ENCODE data around the gene GPR161. TPM values are rescaled to one million over a fixed set of nuclear protein-coding genes. Genes with fewer than 3 reads are reported as not detected.
"Not testable (repeated sequence)": the region's sequence is repeated elsewhere in the genome, so short reads cannot be mapped to it uniquely, and the experiment has no call there.

The GPR161 gene
- total and polyA plus RNA-seq, 5 donors from 2014 or later: not detected

GRCh38 chr1:168057355-168057754, 79.4 kb downstream of the GPR161 start:
- Histone ChIP-seq H3K36me3 (ENCODE audit: control insufficient read depth, insufficient read depth, low read length) (peaks cover 4% of the 10 kb centered on the region), H3K4me1 (ENCODE audit: control insufficient read depth, insufficient read depth, low read length, poor library complexity, severe bottlenecking) (no peaks in the 10 kb centered on the region), H3K9me3 (ENCODE audit: control insufficient read depth in 2 of 2, low read length in 2 of 2) (no peaks in the 10 kb centered on the region), H3K4me3 (ENCODE audit: low read depth, low read length) (no peak overlapping the region), H3K27me3 (ENCODE audit: control insufficient read depth, insufficient read depth, low read length) (no peaks in the 10 kb centered on the region), H3K27ac (ENCODE audit: insufficient read depth, low read length, poor library complexity, severe bottlenecking) (no peak overlapping the region)
- Mint-ChIP-seq H3K4me3 (no peak overlapping the region), H3K4me1 (peaks cover 0 to 13% (median 7%) of the 10 kb centered on the region in 4 donors), H3K36me3 (peaks cover 12% of the 10 kb centered on the region), H3K27ac (no peak overlapping the region), H3K9me3 (no peaks in the 10 kb centered on the region), H3K27me3 (no peaks in the 10 kb centered on the region)
- ATAC-seq (ENCODE audit: low read depth in 2 of 2) (no peak), DNase-seq (no peak)

GRCh38 chr1:168056152-168056551, 80.6 kb downstream of the GPR161 start:
- not testable (repeated sequence) for H3K4me1 ChIP-seq (ENCODE audit: control insufficient read depth, insufficient read depth, low read length, poor library complexity, severe bottlenecking); H3K36me3 ChIP-seq (ENCODE audit: control insufficient read depth, insufficient read depth, low read length); H3K27me3 Mint-ChIP-seq; H3K4me3 ChIP-seq (ENCODE audit: low read depth, low read length); H3K9me3 Mint-ChIP-seq; H3K9me3 ChIP-seq (ENCODE audit: control insufficient read depth in 2 of 2, low read length in 2 of 2); H3K4me3 Mint-ChIP-seq; H3K27me3 ChIP-seq (ENCODE audit: control insufficient read depth, insufficient read depth, low read length); DNase-seq; H3K27ac Mint-ChIP-seq; H3K27ac ChIP-seq (ENCODE audit: insufficient read depth, low read length, poor library complexity, severe bottlenecking)
- peak in 1 of 2 donors; percentile 43 for ATAC-seq (ENCODE audit: low read depth in 2 of 2)
- peaks cover 0 to 13% (median 7%) of the 10 kb centered on the region in 4 donors for H3K4me1 Mint-ChIP-seq
- peaks cover 16% of the 10 kb centered on the region for H3K36me3 Mint-ChIP-seq

- Mint-ChIP-seq H3K27me3 (no peaks in the 10 kb centered on the region), H3K27ac (no peak overlapping the region), H3K36me3 (peaks cover 12% of the 10 kb centered on the region), H3K9me3 (no peaks in the 10 kb centered on the region), H3K4me3 (no peak overlapping the region), H3K4me1 (peaks cover 6 to 10% (median 8%) of the 10 kb centered on the region in 4 donors)
- no peaks in the 10 kb centered on the region for H3K27me3 ChIP-seq (ENCODE audit: control insufficient read depth, insufficient read depth, low read length)
- ATAC-seq (ENCODE audit: low read depth in 2 of 2) (no peak), DNase-seq (peak in 1 of 3 donors; percentile 6)
- H3K36me3 ChIP-seq (ENCODE audit: control insufficient read depth, insufficient read depth, low read length): peaks cover 4% of the 10 kb centered on the region
- no peaks in the 10 kb centered on the region for H3K9me3 ChIP-seq (ENCODE audit: control insufficient read depth in 2 of 2, low read length in 2 of 2)
- H3K4me1 ChIP-seq (ENCODE audit: control insufficient read depth, insufficient read depth, low read length, poor library complexity, severe bottlenecking): no peaks in the 10 kb centered on the region
- H3K27ac ChIP-seq (ENCODE audit: insufficient read depth, low read length, poor library complexity, severe bottlenecking): no peak overlapping the region
- no peak overlapping the region for H3K4me3 ChIP-seq (ENCODE audit: low read depth, low read length)
Observed at GRCh38 chr1:168054117-168054516, 82.6 kb downstream of the GPR161 start.

- Mint-ChIP-seq H3K36me3 (peaks cover 12% of the 10 kb centered on the region), H3K4me3 (no peak overlapping the region), H3K27ac (no peak overlapping the region), H3K4me1 (peaks cover 6 to 10% (median 8%) of the 10 kb centered on the region in 4 donors), H3K27me3 (no peaks in the 10 kb centered on the region), H3K9me3 (no peaks in the 10 kb centered on the region)
- Histone ChIP-seq H3K27me3 (ENCODE audit: control insufficient read depth, insufficient read depth, low read length) (no peaks in the 10 kb centered on the region), H3K4me1 (ENCODE audit: control insufficient read depth, insufficient read depth, low read length, poor library complexity, severe bottlenecking) (no peaks in the 10 kb centered on the region), H3K9me3 (ENCODE audit: control insufficient read depth in 2 of 2, low read length in 2 of 2) (no peaks in the 10 kb centered on the region), H3K4me3 (ENCODE audit: low read depth, low read length) (no peak overlapping the region), H3K27ac (ENCODE audit: insufficient read depth, low read length, poor library complexity, severe bottlenecking) (no peak overlapping the region), H3K36me3 (ENCODE audit: control insufficient read depth, insufficient read depth, low read length) (peaks cover 7% of the 10 kb centered on the region)
- ATAC-seq (ENCODE audit: low read depth in 2 of 2): no peak
- DNase-seq: no peak
Observed at GRCh38 chr1:168053681-168054080, 83.0 kb downstream of the GPR161 start.

GRCh38 chr1:168050880-168051279, 85.8 kb downstream of the GPR161 start:
- H3K27ac ChIP-seq (ENCODE audit: insufficient read depth, low read length, poor library complexity, severe bottlenecking): no peak overlapping the region
- Mint-ChIP-seq H3K9me3 (no peaks in the 10 kb centered on the region), H3K36me3 (peaks cover 8% of the 10 kb centered on the region), H3K4me3 (no peak overlapping the region), H3K4me1 (peaks cover 5 to 10% (median 7%) of the 10 kb centered on the region in 4 donors), H3K27ac (peak overlapping the region in 1 of 3 donors; percentile 12), H3K27me3 (no peaks in the 10 kb centered on the region)
- no peak overlapping the region for H3K4me3 ChIP-seq (ENCODE audit: low read depth, low read length)
- ATAC-seq (ENCODE audit: low read depth in 2 of 2): no peak
- DNase-seq: no peak
- no peaks in the 10 kb centered on the region for H3K4me1 ChIP-seq (ENCODE audit: control insufficient read depth, insufficient read depth, low read length, poor library complexity, severe bottlenecking)
- H3K9me3 ChIP-seq (ENCODE audit: control insufficient read depth in 2 of 2, low read length in 2 of 2): no peaks in the 10 kb centered on the region
- H3K36me3 ChIP-seq (ENCODE audit: control insufficient read depth, insufficient read depth, low read length): peaks cover 29% of the 10 kb centered on the region
- no peaks in the 10 kb centered on the region for H3K27me3 ChIP-seq (ENCODE audit: control insufficient read depth, insufficient read depth, low read length)

GRCh38 chr1:168050307-168050706, 86.4 kb downstream of the GPR161 start:
- DNase-seq (no peak), ATAC-seq (ENCODE audit: low read depth in 2 of 2) (no peak)
- Mint-ChIP-seq H3K27ac (no peak overlapping the region), H3K4me1 (peaks cover 5 to 10% (median 7%) of the 10 kb centered on the region in 4 donors), H3K4me3 (no peak overlapping the region), H3K27me3 (no peaks in the 10 kb centered on the region), H3K9me3 (no peaks in the 10 kb centered on the region), H3K36me3 (peaks cover 8% of the 10 kb centered on the region)
- H3K27me3 ChIP-seq (ENCODE audit: control insufficient read depth, insufficient read depth, low read length): no peaks in the 10 kb centered on the region
- no peaks in the 10 kb centered on the region for H3K9me3 ChIP-seq (ENCODE audit: control insufficient read depth in 2 of 2, low read length in 2 of 2)
- no peak overlapping the region for H3K27ac ChIP-seq (ENCODE audit: insufficient read depth, low read length, poor library complexity, severe bottlenecking)
- no peaks in the 10 kb centered on the region for H3K4me1 ChIP-seq (ENCODE audit: control insufficient read depth, insufficient read depth, low read length, poor library complexity, severe bottlenecking)
- H3K4me3 ChIP-seq (ENCODE audit: low read depth, low read length): no peak overlapping the region
- H3K36me3 ChIP-seq (ENCODE audit: control insufficient read depth, insufficient read depth, low read length): peaks cover 31% of the 10 kb centered on the region

- Histone ChIP-seq H3K4me1 (ENCODE audit: control insufficient read depth, insufficient read depth, low read length, poor library complexity, severe bottlenecking) (no peaks in the 10 kb centered on the region), H3K27me3 (ENCODE audit: control insufficient read depth, insufficient read depth, low read length) (no peaks in the 10 kb centered on the region), H3K4me3 (ENCODE audit: low read depth, low read length) (no peak overlapping the region), H3K27ac (ENCODE audit: insufficient read depth, low read length, poor library complexity, severe bottlenecking) (no peak overlapping the region), H3K36me3 (ENCODE audit: control insufficient read depth, insufficient read depth, low read length) (peaks cover 36% of the 10 kb centered on the region), H3K9me3 (ENCODE audit: control insufficient read depth in 2 of 2, low read length in 2 of 2) (no peaks in the 10 kb centered on the region)
- Mint-ChIP-seq H3K36me3 (peaks cover 16% of the 10 kb centered on the region), H3K27me3 (no peaks in the 10 kb centered on the region), H3K4me1 (peaks cover 0 to 3% (median 1%) of the 10 kb centered on the region in 4 donors), H3K4me3 (no peak overlapping the region), H3K9me3 (no peaks in the 10 kb centered on the region), H3K27ac (peak overlapping the region in 1 of 3 donors; percentile 15)
- DNase-seq (no peak), ATAC-seq (ENCODE audit: low read depth in 2 of 2) (no peak)
Observed at GRCh38 chr1:168045311-168045710, 91.4 kb downstream of the GPR161 start.

- ATAC-seq (ENCODE audit: low read depth in 2 of 2) (no peak), DNase-seq (no peak)
- Mint-ChIP-seq H3K36me3 (peaks cover 20% of the 10 kb centered on the region), H3K27me3 (no peaks in the 10 kb centered on the region), H3K4me3 (no peak overlapping the region), H3K27ac (no peak overlapping the region), H3K9me3 (no peaks in the 10 kb centered on the region), H3K4me1 (peaks cover 0 to 5% (median 0%) of the 10 kb centered on the region in 4 donors)
- H3K4me3 ChIP-seq (ENCODE audit: low read depth, low read length): no peak overlapping the region
- peaks cover 23% of the 10 kb centered on the region for H3K36me3 ChIP-seq (ENCODE audit: control insufficient read depth, insufficient read depth, low read length)
- H3K27me3 ChIP-seq (ENCODE audit: control insufficient read depth, insufficient read depth, low read length): no peaks in the 10 kb centered on the region
- no peaks in the 10 kb centered on the region for H3K4me1 ChIP-seq (ENCODE audit: control insufficient read depth, insufficient read depth, low read length, poor library complexity, severe bottlenecking)
- no peak overlapping the region for H3K27ac ChIP-seq (ENCODE audit: insufficient read depth, low read length, poor library complexity, severe bottlenecking)
- H3K9me3 ChIP-seq (ENCODE audit: control insufficient read depth in 2 of 2, low read length in 2 of 2): no peaks in the 10 kb centered on the region
Observed at GRCh38 chr1:168042362-168042761, 94.4 kb downstream of the GPR161 start.

Measured in CD4-positive, CD25-positive, alpha-beta regulatory T cell (primary cell).